Measurements from ENCODE around the gene OR51S1. TPM values are rescaled to one million over a fixed set of nuclear protein-coding genes. Genes with fewer than 3 reads are reported as not detected.
"Not testable (repeated sequence)": the region's sequence is repeated elsewhere in the genome, so short reads cannot be mapped to it uniquely, and the experiment has no call there.

Gene OR51S1
- polyA plus RNA-seq, 12 donors: not detected

DNA sequence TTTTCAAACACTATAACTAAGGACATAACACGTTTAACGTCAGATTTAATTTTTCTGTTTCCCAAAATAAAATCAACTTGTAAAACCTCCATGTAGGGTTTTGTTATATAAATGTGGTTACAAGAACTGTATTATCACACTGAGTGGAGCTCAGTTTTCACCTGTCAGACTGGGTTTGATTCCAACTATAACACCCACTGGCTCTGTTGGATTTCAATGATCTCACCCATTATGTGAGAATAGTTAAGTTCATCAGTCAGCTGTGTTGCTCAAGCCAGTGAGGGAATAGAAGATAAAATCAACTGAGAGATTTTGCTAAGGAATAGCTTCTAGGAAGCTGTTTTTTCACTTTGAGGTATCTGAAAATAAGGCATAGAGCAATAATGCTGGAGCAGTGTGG, 39.8 kb downstream of the OR51S1 start:
- DNase-seq: no peak

DNA sequence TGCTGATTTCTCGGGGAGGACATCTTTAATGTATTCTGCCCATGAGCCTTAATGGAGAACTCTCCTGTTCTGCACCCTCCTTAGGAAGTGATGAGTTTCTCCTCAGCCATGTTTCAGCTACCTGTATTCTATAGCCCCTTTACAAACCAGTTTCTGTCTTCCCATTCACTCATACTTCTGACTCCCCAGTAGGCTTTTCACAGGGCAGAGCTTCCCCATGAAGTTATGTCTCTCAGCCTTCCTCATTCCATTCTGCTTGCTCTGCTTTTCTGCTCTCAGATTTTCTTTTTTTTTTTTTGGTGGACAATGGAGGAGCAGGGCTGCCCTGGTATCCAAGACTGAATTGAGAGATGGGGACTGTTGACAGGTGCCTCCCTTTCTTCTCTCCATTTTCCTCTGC, 40.5 kb downstream of the OR51S1 start:
- DNase-seq: no peak

DNA sequence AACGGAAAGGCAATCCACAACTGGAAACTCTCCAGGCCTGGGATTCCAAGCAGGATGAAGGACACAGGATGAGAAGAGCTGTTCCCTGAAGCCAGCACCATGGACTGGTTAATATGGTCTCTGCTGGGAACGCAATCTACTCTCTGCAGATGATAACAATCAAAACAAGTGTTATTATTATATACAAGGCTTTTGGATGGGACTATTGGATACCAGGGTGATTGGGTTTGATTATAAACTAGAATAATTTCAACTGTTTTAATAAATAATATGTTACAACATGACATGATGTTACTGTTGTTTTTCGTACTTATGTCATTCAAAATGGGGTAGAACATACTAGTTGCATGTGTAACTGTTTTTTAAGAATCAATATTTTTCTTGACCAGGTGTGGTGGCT, 44.7 kb downstream of the OR51S1 start, which contains the start of gene OR52R1:
TSS of gene OR52R1 (minus strand) at position 101 of the 400 bp plus-strand sequence. CDS start at position 101, 0 bp downstream.
- DNase-seq: no peak

DNA sequence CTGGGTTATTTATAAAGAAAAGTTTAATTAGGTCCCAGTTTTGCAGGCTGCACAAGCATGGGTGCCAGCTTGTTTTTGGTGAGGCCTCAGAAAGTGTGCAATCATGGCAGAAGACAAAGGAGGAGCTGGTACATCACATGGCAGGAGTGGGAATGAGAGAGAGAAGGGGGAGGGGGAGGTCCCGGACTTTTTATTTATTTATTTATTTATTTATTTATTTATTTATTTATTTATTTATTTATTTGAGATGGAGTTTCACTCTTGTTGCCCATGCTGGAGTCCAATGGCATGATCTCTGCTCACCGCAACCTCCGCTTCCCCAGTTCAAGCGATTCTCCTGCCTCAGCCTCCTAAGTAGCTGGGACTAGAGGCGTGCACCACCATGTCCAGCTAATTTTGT, 47.7 kb downstream of the OR51S1 start:
- not testable (repeated sequence) for DNase-seq

DNA sequence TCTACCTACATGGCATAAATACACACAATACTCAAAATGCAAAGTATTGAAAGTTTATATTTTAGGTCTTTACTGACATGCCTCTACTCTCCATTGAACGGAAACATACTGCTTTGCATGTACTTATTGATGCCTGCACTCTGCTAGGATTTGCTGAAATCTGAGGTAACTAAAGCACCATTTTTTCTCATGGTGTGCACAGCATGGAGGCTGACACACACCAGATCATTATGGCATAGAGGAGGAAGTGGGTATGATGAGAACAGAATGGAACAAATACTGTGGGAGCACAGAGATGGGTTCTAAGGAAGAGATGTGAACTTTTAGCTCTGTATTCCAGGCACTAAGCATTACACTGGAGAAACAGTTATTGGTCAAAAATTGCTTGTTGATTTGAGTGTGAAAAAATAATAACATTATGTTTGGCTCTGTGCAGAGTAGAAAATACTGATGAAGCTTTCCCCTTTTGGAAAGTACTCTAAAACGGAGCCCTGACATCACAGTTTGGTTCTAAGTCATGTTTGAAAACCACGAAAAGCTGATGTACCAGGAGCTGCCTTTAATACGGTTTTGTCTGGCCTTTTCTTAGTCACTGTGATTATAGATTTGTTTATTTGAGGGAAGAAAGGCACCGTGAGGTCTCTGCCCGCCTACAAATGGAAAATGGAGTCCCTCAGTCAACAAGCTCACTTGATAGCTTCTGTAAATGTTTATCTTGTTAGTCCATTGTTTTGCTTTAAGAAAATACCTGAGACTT, 50.4 kb downstream of the OR51S1 start:
- no peak for DNase-seq

Other genes starting within 250 kb of the OR51S1 start
- gene TRIM68, start 241.0 kb downstream of the OR51S1 start, polyA plus RNA-seq (ENCODE audit: insufficient read length in 12 of 12): 10 to 100 TPM in 3 of 12 donors, 1 to 10 TPM in 8, not detected in 1; 6.5 to 13.8 (median 8.6) TPM
- not detected for gene OR51D1, start 211.7 kb downstream of the OR51S1 start, polyA plus RNA-seq (ENCODE audit: insufficient read length in 12 of 12)
- 1 to 10 TPM in 10 of 12 donors, not detected in 2; 1.5 to 3.3 (median 2.3) TPM for gene OR51E1, start 205.2 kb downstream of the OR51S1 start, polyA plus RNA-seq (ENCODE audit: insufficient read length in 12 of 12)
- 1 to 10 TPM in 6 of 12 donors, under 1 TPM in 4, not detected in 2; 0.90 to 1.7 (median 1.1) TPM for gene OR51E2, start 151.4 kb downstream of the OR51S1 start, polyA plus RNA-seq (ENCODE audit: insufficient read length in 12 of 12)
- under 1 TPM in 1 of 12 donors, not detected in 11; 0.32 TPM for gene MMP26, start 144.4 kb downstream of the OR51S1 start, polyA plus RNA-seq (ENCODE audit: insufficient read length in 12 of 12)
- gene OR51F1, start 79.3 kb downstream of the OR51S1 start, polyA plus RNA-seq (ENCODE audit: insufficient read length in 12 of 12): not detected
- gene OR52R1, start 44.8 kb downstream of the OR51S1 start, polyA plus RNA-seq (ENCODE audit: insufficient read length in 12 of 12): not detected
- gene OR51F2, start 27.9 kb downstream of the OR51S1 start, polyA plus RNA-seq (ENCODE audit: insufficient read length in 12 of 12): not detected
- gene OR51T1, start 32.7 kb upstream of the OR51S1 start, polyA plus RNA-seq (ENCODE audit: insufficient read length in 12 of 12): not detected
- not detected for gene OR51A7, start 54.6 kb upstream of the OR51S1 start, polyA plus RNA-seq (ENCODE audit: insufficient read length in 12 of 12)
- gene OR51G2, start 70.1 kb upstream of the OR51S1 start, polyA plus RNA-seq (ENCODE audit: insufficient read length in 12 of 12): not detected
- not detected for gene OR51G1, start 75.1 kb upstream of the OR51S1 start, polyA plus RNA-seq (ENCODE audit: insufficient read length in 12 of 12)
- not detected for gene OR51A4, start 98.4 kb upstream of the OR51S1 start, polyA plus RNA-seq (ENCODE audit: insufficient read length in 12 of 12)
- gene OR51A2, start 106.5 kb upstream of the OR51S1 start, polyA plus RNA-seq (ENCODE audit: insufficient read length in 12 of 12): not detected
- gene OR51L1, start 145.6 kb upstream of the OR51S1 start, polyA plus RNA-seq (ENCODE audit: insufficient read length in 12 of 12): under 1 TPM in 2 of 12 donors, not detected in 10; 0.03 TPM
- gene OR52J3, start 197.3 kb upstream of the OR51S1 start, polyA plus RNA-seq (ENCODE audit: insufficient read length in 12 of 12): not detected
- not detected for gene OR52E2, start 210.4 kb upstream of the OR51S1 start, polyA plus RNA-seq (ENCODE audit: insufficient read length in 12 of 12)
- not detected for gene OR52E1, start 220.4 kb upstream of the OR51S1 start, polyA plus RNA-seq (ENCODE audit: insufficient read length in 12 of 12)

Data from muscle of arm (tissue), 12 donors.